Activated T-helper 1 cell treated with anti-CD3 and anti-CD28 coated beads, Interleukin-12 subunit alpha, Interleukin-12 subunit beta, Interleukin-2, Interleukin-4 antibody, amounts not matched to agents 30 ng/mL and 10 ng/mL and 1 ng/mL, durations not matched to agents 14 hours and 24 hours and 36 hours (primary cell): ENCODE measurements around the gene CGB2. TPM values are rescaled to one million over a fixed set of nuclear protein-coding genes. Genes with fewer than 3 reads are reported as not detected.
A peak's percentile ranks its signal among the peaks of the same experiment; 100 is the strongest.
"Not testable (repeated sequence)": the region's sequence is repeated elsewhere in the genome, so short reads cannot be mapped to it uniquely, and the experiment has no call there.

ENCODE experiments used
- DNase-seq: peaks from one replicate; pipeline ENCODE4 v3.0.0; 2021; ENCODE audit warnings: low spot score
- H3K27ac Mint-ChIP-seq: one replicate; pipeline ENCODE4 v1.8.0; 2021; ENCODE audit warnings: mild to moderate bottlenecking, mixed read lengths
- H3K27me3 Mint-ChIP-seq: one replicate; pipeline ENCODE4 v1.8.0; 2022; ENCODE audit warnings: mild to moderate bottlenecking, moderate library complexity, mixed read lengths; ENCODE audit not compliant: insufficient read depth
- H3K36me3 Mint-ChIP-seq: one replicate; pipeline ENCODE4 v1.8.0; 2021; ENCODE audit warnings: low read depth, mixed read lengths
- H3K4me1 Mint-ChIP-seq: one replicate; pipeline ENCODE4 v1.8.0; 2021; ENCODE audit warnings: low read depth, mixed read lengths
- H3K4me3 Mint-ChIP-seq: one replicate; pipeline ENCODE4 v1.8.0; 2021; ENCODE audit warnings: mild to moderate bottlenecking, moderate library complexity, mixed read lengths
- H3K9me3 Mint-ChIP-seq: one replicate; pipeline ENCODE4 v1.8.0; 2021; ENCODE audit warnings: mixed read lengths
- intact Hi-C: fragments of 100-400 bp; cut with micrococcal nuclease; formaldehyde crosslinking; loops from one replicate; pipeline ENCODE4 v1.15.1; 2024
- total RNA-seq: library from RNA; stranded (reverse); gene quantifications from 2 replicates; pipeline ENCODE4 v1.2.3, GENCODE V29; 2022

CGB2 gene
- not detected in 2 replicates for total RNA-seq

- Mint-ChIP-seq H3K27ac (peak within 1 kb of the TSS; percentile 34), H3K4me3 (peak within 1 kb of the TSS; percentile 35)
- peak; percentile 61 for DNase-seq
- H3K27me3 Mint-ChIP-seq, H3K36me3 Mint-ChIP-seq, H3K4me1 Mint-ChIP-seq, H3K9me3 Mint-ChIP-seq: not testable (repeated sequence)
- intact Hi-C loops, result loop anchor here (5.0 kb wide), 1 partner anchor 39 kb away; the partner anchor contains the start of genes GYS1 and RUVBL2
Measured at GRCh38 chr19:49031642-49032301, at the start of gene CGB2. CGB2 (plus strand) TSS chr19:49031890; CDS start chr19:49032096, 206 bp downstream.

GRCh38 chr19:48982280-48982679, 49.4 kb upstream of the CGB2 start:
- Mint-ChIP-seq H3K9me3 (no peaks in the 10 kb centered on the region), H3K4me1 (peaks cover 4% of the 10 kb centered on the region), H3K27ac (no peak overlapping the region), H3K27me3 (no peaks in the 10 kb centered on the region), H3K4me3 (no peak overlapping the region), H3K36me3 (peaks cover 26% of the 10 kb centered on the region)
- DNase-seq, result no peak
- intact Hi-C loops, result no loop called here

GRCh38 chr19:48985711-48986110, 46.0 kb upstream of the CGB2 start:
- H3K36me3 Mint-ChIP-seq, result peaks cover 34% of the 10 kb centered on the region
- no peak for DNase-seq
- no peak overlapping the region for H3K4me3 Mint-ChIP-seq
- intact Hi-C loops, result no loop called here
- H3K27me3 Mint-ChIP-seq, result no peaks in the 10 kb centered on the region
- H3K4me1 Mint-ChIP-seq, result peaks cover 17% of the 10 kb centered on the region
- no peaks in the 10 kb centered on the region for H3K9me3 Mint-ChIP-seq
- H3K27ac Mint-ChIP-seq, result no peak overlapping the region

- intact Hi-C loops, result no loop called here
- Mint-ChIP-seq H3K4me3 (no peak overlapping the region), H3K27ac (no peak overlapping the region), H3K4me1 (peaks cover 17% of the 10 kb centered on the region), H3K9me3 (no peaks in the 10 kb centered on the region), H3K27me3 (no peaks in the 10 kb centered on the region), H3K36me3 (peaks cover 36% of the 10 kb centered on the region)
- no peak for DNase-seq
Measured at GRCh38 chr19:48986211-48986610, 45.5 kb upstream of the CGB2 start.

GRCh38 chr19:48987323-48987722, 44.4 kb upstream of the CGB2 start:
- DNase-seq, result no peak
- H3K4me3 Mint-ChIP-seq, result no peak overlapping the region
- H3K9me3 Mint-ChIP-seq, result no peaks in the 10 kb centered on the region
- no peaks in the 10 kb centered on the region for H3K27me3 Mint-ChIP-seq
- peaks cover 26% of the 10 kb centered on the region for H3K36me3 Mint-ChIP-seq
- peak overlapping the region; percentile 75 for H3K27ac Mint-ChIP-seq
- peaks cover 21% of the 10 kb centered on the region for H3K4me1 Mint-ChIP-seq
- intact Hi-C loops, result no loop called here

- Mint-ChIP-seq H3K27ac (no peak overlapping the region), H3K4me3 (no peak overlapping the region), H3K9me3 (no peaks in the 10 kb centered on the region), H3K4me1 (peaks cover 24% of the 10 kb centered on the region), H3K36me3 (peaks cover 24% of the 10 kb centered on the region), H3K27me3 (no peaks in the 10 kb centered on the region)
- no peak for DNase-seq
- intact Hi-C loops, result no loop called here
Measured at GRCh38 chr19:48988286-48988685, 43.4 kb upstream of the CGB2 start.

GRCh38 chr19:48988860-48989259, 42.8 kb upstream of the CGB2 start:
- Mint-ChIP-seq H3K4me3 (no peak overlapping the region), H3K27ac (peak overlapping the region; percentile 53), H3K9me3 (no peaks in the 10 kb centered on the region), H3K27me3 (no peaks in the 10 kb centered on the region), H3K36me3 (peaks cover 25% of the 10 kb centered on the region), H3K4me1 (peaks cover 27% of the 10 kb centered on the region)
- DNase-seq, result no peak
- intact Hi-C loops, result no loop called here

GRCh38 chr19:48989701-48990291, 41.9 kb upstream of the CGB2 start:
- H3K4me3 Mint-ChIP-seq, result no peak overlapping the region
- peaks cover 26% of the 10 kb centered on the region for H3K36me3 Mint-ChIP-seq
- no peak for DNase-seq
- no peaks in the 10 kb centered on the region for H3K9me3 Mint-ChIP-seq
- no peak overlapping the region for H3K27ac Mint-ChIP-seq
- intact Hi-C loops, result loop anchor here (5.0 kb wide), 3 partner anchors 43 to 662 kb away; partner anchors contain the start of genes CGB2 and EMP3
- H3K4me1 Mint-ChIP-seq, result peaks cover 37% of the 10 kb centered on the region
- no peaks in the 10 kb centered on the region for H3K27me3 Mint-ChIP-seq

- no peak for DNase-seq
- Mint-ChIP-seq H3K4me1 (peaks cover 43% of the 10 kb centered on the region), H3K36me3 (peaks cover 26% of the 10 kb centered on the region), H3K27ac (peak overlapping the region; percentile 2), H3K4me3 (peak overlapping the region; percentile 12), H3K27me3 (no peaks in the 10 kb centered on the region), H3K9me3 (no peaks in the 10 kb centered on the region)
- intact Hi-C loops, result loop anchor here (5.0 kb wide), 3 partner anchors 42 to 663 kb away; partner anchors contain the start of genes CGB2 and EMP3
Measured at GRCh38 chr19:48990400-48990799, 41.3 kb upstream of the CGB2 start.

- Mint-ChIP-seq H3K36me3 (peaks cover 25% of the 10 kb centered on the region), H3K27me3 (no peaks in the 10 kb centered on the region), H3K4me1 (peaks cover 43% of the 10 kb centered on the region), H3K9me3 (no peaks in the 10 kb centered on the region), H3K27ac (peak overlapping the region; percentile 22), H3K4me3 (peak overlapping the region; percentile 12)
- no peak for DNase-seq
- intact Hi-C loops, result loop anchor here (5.0 kb wide), 3 partner anchors 41 to 664 kb away; partner anchors contain the start of genes CGB2 and EMP3
Measured at GRCh38 chr19:48991011-48991609, 40.6 kb upstream of the CGB2 start.

GRCh38 chr19:48991873-48992580, 39.7 kb upstream of the CGB2 start:
- no peak for DNase-seq
- intact Hi-C loops, result loop anchor here (2.0 to 5.0 kb wide), 7 partner anchors 40 to 665 kb away; partner anchors contain the start of genes C19orf73, CGB2, DBP and EMP3

GRCh38 chr19:48992581-48993174, 39.0 kb upstream of the CGB2 start:
- intact Hi-C loops, result loop anchor here (1.0 to 5.0 kb wide), 18 partner anchors 27 to 665 kb away; partner anchors contain the start of genes ALDH16A1, BAX, BCAT2 and C19orf73
- no peak for DNase-seq
- H3K27me3 Mint-ChIP-seq, result no peaks in the 10 kb centered on the region
- H3K4me1 Mint-ChIP-seq, result peaks cover 43% of the 10 kb centered on the region
- H3K4me3 Mint-ChIP-seq, result peak overlapping the region; percentile 94
- H3K27ac Mint-ChIP-seq, result peak overlapping the region; percentile 96
- no peaks in the 10 kb centered on the region for H3K9me3 Mint-ChIP-seq
- peaks cover 24% of the 10 kb centered on the region for H3K36me3 Mint-ChIP-seq

More at GRCh38 chr19:48991873-48992580, 39.7 kb upstream of the CGB2 start:
- Mint-ChIP-seq H3K9me3 (no peaks in the 10 kb centered on the region), H3K4me1 (peaks cover 43% of the 10 kb centered on the region), H3K36me3 (peaks cover 26% of the 10 kb centered on the region), H3K4me3 (peak overlapping the region; percentile 94), H3K27me3 (no peaks in the 10 kb centered on the region), H3K27ac (peak overlapping the region; percentile 96)
